KMS-11 (cell line): Measurements from ENCODE around the gene KRTAP29-1.

Experiments used
- H2AFZ ChIP-seq: fragments of 200-600 bp; sonication (generic); 2 replicates; pipeline ENCODE4 v1.6.1; 2016; ENCODE audit warnings: antibody characterized with exemption, mixed run types, low read depth
- H3K27ac ChIP-seq: fragments of 200-600 bp; sonication (generic); 2 replicates; pipeline ENCODE4 v1.6.1; 2016; ENCODE audit warnings: mild to moderate bottlenecking, mixed run types
- H3K27me3 ChIP-seq: fragments of 200-600 bp; sonication (generic); 2 replicates; pipeline ENCODE4 v1.6.1; 2017; ENCODE audit warnings: mild to moderate bottlenecking, low read depth, mixed run types, moderate library complexity; ENCODE audit not compliant: insufficient read depth
- H3K36me3 ChIP-seq: fragments of 200-600 bp; sonication (generic); 2 replicates; pipeline ENCODE4 v1.6.1; 2017; ENCODE audit warnings: mild to moderate bottlenecking, mixed run types; ENCODE audit not compliant: insufficient read depth
- H3K4me1 ChIP-seq: fragments of 200-600 bp; sonication (generic); 2 replicates; pipeline ENCODE4 v1.6.1; 2016; ENCODE audit warnings: mild to moderate bottlenecking, low read depth, mixed run types; ENCODE audit not compliant: poor library complexity, severe bottlenecking
- H3K4me2 ChIP-seq: fragments of 200-600 bp; sonication (generic); 2 replicates; pipeline ENCODE4 v1.7.0; 2016; ENCODE audit warnings: mild to moderate bottlenecking, mixed run types
- H3K4me3 ChIP-seq: fragments of 200-600 bp; sonication (generic); IDR thresholded peaks from 2 replicates; pipeline ENCODE4 v1.6.1; 2017; ENCODE audit warnings: low read depth, low read length, mixed read lengths; ENCODE audit not compliant: insufficient read depth
- H3K79me2 ChIP-seq: fragments of 200-600 bp; sonication (generic); 2 replicates; pipeline ENCODE4 v1.6.1; 2016; ENCODE audit warnings: low read depth, mixed run types; ENCODE audit not compliant: insufficient read depth
- H3K9ac ChIP-seq: fragments of 200-600 bp; sonication (generic); 2 replicates; pipeline ENCODE4 v1.6.1; 2016; ENCODE audit warnings: mild to moderate bottlenecking, mixed run types
- H4K20me1 ChIP-seq: fragments of 200-600 bp; sonication (generic); 2 replicates; pipeline ENCODE4 v1.6.1; 2016; ENCODE audit warnings: mild to moderate bottlenecking, mixed run types; ENCODE audit not compliant: insufficient read depth
- TF ChIP-seq, protein P1 (sequence below): fragments of 200-600 bp; sonication (generic); conservative IDR thresholded peaks from 2 replicates; pipeline ENCODE4 v1.6.1; 2017; ENCODE audit warnings: low read depth, mild to moderate bottlenecking, antibody characterized with exemption, low read length, moderate library complexity, mixed read lengths

The KRTAP29-1 gene

GRCh38 chr17:41322094-41322902 lies 19.6 kb upstream of the KRTAP29-1 start:
- H3K4me3 ChIP-seq = no peak overlapping the region
- H3K36me3 ChIP-seq = no peaks in the 10 kb centered on the region
- no peak overlapping the region for H3K27ac ChIP-seq
- H2AFZ ChIP-seq = no peak overlapping the region
- H3K9ac ChIP-seq = no peak overlapping the region
- H4K20me1 ChIP-seq = no peaks in the 10 kb centered on the region
- no peaks in the 10 kb centered on the region for H3K79me2 ChIP-seq
- TF ChIP-seq, protein P1, sequence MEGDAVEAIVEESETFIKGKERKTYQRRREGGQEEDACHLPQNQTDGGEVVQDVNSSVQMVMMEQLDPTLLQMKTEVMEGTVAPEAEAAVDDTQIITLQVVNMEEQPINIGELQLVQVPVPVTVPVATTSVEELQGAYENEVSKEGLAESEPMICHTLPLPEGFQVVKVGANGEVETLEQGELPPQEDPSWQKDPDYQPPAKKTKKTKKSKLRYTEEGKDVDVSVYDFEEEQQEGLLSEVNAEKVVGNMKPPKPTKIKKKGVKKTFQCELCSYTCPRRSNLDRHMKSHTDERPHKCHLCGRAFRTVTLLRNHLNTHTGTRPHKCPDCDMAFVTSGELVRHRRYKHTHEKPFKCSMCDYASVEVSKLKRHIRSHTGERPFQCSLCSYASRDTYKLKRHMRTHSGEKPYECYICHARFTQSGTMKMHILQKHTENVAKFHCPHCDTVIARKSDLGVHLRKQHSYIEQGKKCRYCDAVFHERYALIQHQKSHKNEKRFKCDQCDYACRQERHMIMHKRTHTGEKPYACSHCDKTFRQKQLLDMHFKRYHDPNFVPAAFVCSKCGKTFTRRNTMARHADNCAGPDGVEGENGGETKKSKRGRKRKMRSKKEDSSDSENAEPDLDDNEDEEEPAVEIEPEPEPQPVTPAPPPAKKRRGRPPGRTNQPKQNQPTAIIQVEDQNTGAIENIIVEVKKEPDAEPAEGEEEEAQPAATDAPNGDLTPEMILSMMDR = peak; percentile 77
- no peak overlapping the region for H3K4me2 ChIP-seq
- H3K4me1 ChIP-seq = no peaks in the 10 kb centered on the region
- no peaks in the 10 kb centered on the region; the same call in 1 of the 2 replicates for H3K27me3 ChIP-seq

GRCh38 chr17:41318231-41318630 lies 15.6 kb upstream of the KRTAP29-1 start:
- H3K36me3 ChIP-seq = no peaks in the 10 kb centered on the region
- H3K4me3 ChIP-seq = no peak overlapping the region
- no peaks in the 10 kb centered on the region for H4K20me1 ChIP-seq
- H3K4me1 ChIP-seq = no peaks in the 10 kb centered on the region
- TF ChIP-seq, protein P1 = no peak
- no peak overlapping the region for H2AFZ ChIP-seq
- H3K27ac ChIP-seq = no peak overlapping the region
- no peak overlapping the region for H3K4me2 ChIP-seq
- no peaks in the 10 kb centered on the region for H3K79me2 ChIP-seq
- no peaks in the 10 kb centered on the region for H3K27me3 ChIP-seq
- no peak overlapping the region for H3K9ac ChIP-seq

GRCh38 chr17:41315814-41316445 lies 13.3 kb upstream of the KRTAP29-1 start:
- no peaks in the 10 kb centered on the region for H3K27me3 ChIP-seq
- H3K36me3 ChIP-seq = no peaks in the 10 kb centered on the region
- TF ChIP-seq, protein P1 = no peak
- H3K4me1 ChIP-seq = no peaks in the 10 kb centered on the region
- H3K79me2 ChIP-seq = no peaks in the 10 kb centered on the region
- no peak overlapping the region for H3K27ac ChIP-seq
- H3K4me2 ChIP-seq = no peak overlapping the region
- no peak overlapping the region for H2AFZ ChIP-seq
- no peak overlapping the region for H3K9ac ChIP-seq
- no peaks in the 10 kb centered on the region for H4K20me1 ChIP-seq
- H3K4me3 ChIP-seq = no peak overlapping the region

GRCh38 chr17:41315204-41315794 lies 12.6 kb upstream of the KRTAP29-1 start, which contains the start of gene KRTAP17-1:
Gene KRTAP17-1, minus strand, starts transcription at chr17:41315710. Its CDS starts 60 bp downstream, at chr17:41315650.
- Histone ChIP-seq H3K79me2 (no peaks in the 10 kb centered on the region), H3K4me2 (no peak within 1 kb of the TSS), H3K27ac (no peak within 1 kb of the TSS), H3K4me3 (no peak within 1 kb of the TSS), H3K4me1 (no peaks in the 10 kb centered on the region), H2AFZ (no peak within 1 kb of the TSS), H3K9ac (no peak within 1 kb of the TSS), H3K27me3 (no peaks in the 10 kb centered on the region), H4K20me1 (no peaks in the 10 kb centered on the region), H3K36me3 (no peaks in the 10 kb centered on the region)
- TF ChIP-seq, protein P1 = no peak
